IPS DF 4.7 (cell line): Measurements from ENCODE around the gene ZBTB46.

Source experiments
- DNase-seq: peaks from one replicate; pipeline ENCODE4 v3.0.0-alpha.2; 2013; ENCODE audit warnings: low spot score; ENCODE audit errors: extremely low read depth

The ZBTB46 gene

GRCh38 chr20:63707558-63708300 lies 123.3 kb downstream of the ZBTB46 start, which contains the start of the genes ARFRP1 and ZGPAT:
Gene ARFRP1 (minus strand): TSS chr20:63707976. CDS start chr20:63707091, 885 bp downstream.
Gene ZGPAT (plus strand): TSS chr20:63708039. CDS start chr20:63708581, 542 bp downstream.
- peak; percentile 22 for DNase-seq

- no peak for DNase-seq
These were observed 124.1 kb downstream of the ZBTB46 start for GRCh38 chr20:63706852-63707557.

GRCh38 chr20:63706027-63706695 lies 124.9 kb downstream of the ZBTB46 start:
- DNase-seq: no peak

GRCh38 chr20:63705232-63706026 lies 125.6 kb downstream of the ZBTB46 start:
- DNase-seq: no peak

- no peak for DNase-seq
These were observed 126.3 kb downstream of the ZBTB46 start for GRCh38 chr20:63704749-63705117.

- DNase-seq: no peak
These were observed 126.9 kb downstream of the ZBTB46 start for GRCh38 chr20:63703976-63704748.

- no peak for DNase-seq
These were observed 127.5 kb downstream of the ZBTB46 start for GRCh38 chr20:63703471-63703975.

GRCh38 chr20:63702751-63703470 lies 128.2 kb downstream of the ZBTB46 start:
- DNase-seq: no peak

- DNase-seq: no peak
These were observed 128.9 kb downstream of the ZBTB46 start for GRCh38 chr20:63702036-63702665.

- DNase-seq: no peak
These were observed 129.6 kb downstream of the ZBTB46 start for GRCh38 chr20:63701329-63702035.

GRCh38 chr20:63701051-63701328 lies 130.1 kb downstream of the ZBTB46 start:
- DNase-seq: no peak

GRCh38 chr20:63700199-63701050 lies 130.6 kb downstream of the ZBTB46 start:
- no peak for DNase-seq

GRCh38 chr20:63699466-63700198 lies 131.4 kb downstream of the ZBTB46 start:
- no peak for DNase-seq

- DNase-seq: no peak
These were observed 132.2 kb downstream of the ZBTB46 start for GRCh38 chr20:63698739-63699465.

GRCh38 chr20:63697868-63698545 lies 133.1 kb downstream of the ZBTB46 start:
- DNase-seq: no peak

GRCh38 chr20:63697357-63697867 lies 133.7 kb downstream of the ZBTB46 start:
- DNase-seq: no peak
